Neural cell (in vitro differentiated cells): ENCODE results near the gene HELZ. TPM values are rescaled to one million over a fixed set of nuclear protein-coding genes. Genes with fewer than 3 reads are reported as not detected.
A peak's percentile ranks its signal among the peaks of the same experiment; 100 is the strongest.

ENCODE experiments used
- H2AFZ ChIP-seq: fragments of 200-600, 300-800 bp; sonication (generic), shearing (Covaris generic); 2 replicates; pipeline ENCODE4 v1.6.0; 2014; ENCODE audit warnings: low read depth, mild to moderate bottlenecking, antibody characterized with exemption, low read length, moderate library complexity
- H3F3A ChIP-seq: fragments of 200-600 bp; shearing (Covaris generic); 2 replicates; pipeline ENCODE4 v1.6.1; 2016; ENCODE audit warnings: mild to moderate bottlenecking, moderate library complexity, mixed read lengths, antibody characterized with exemption, low read length; ENCODE audit not compliant: insufficient read depth, poor library complexity, severe bottlenecking
- H3K27ac ChIP-seq: fragments of 200-600, 300-800 bp; sonication (generic), shearing (Covaris generic); 2 replicates; pipeline ENCODE4 v1.5.1; 2014; ENCODE audit warnings: mild to moderate bottlenecking, low read length, moderate library complexity
- H3K27me3 ChIP-seq: fragments of 300-800, 200-600 bp; sonication (generic), shearing (Covaris generic); 2 replicates; pipeline ENCODE4 v1.6.0; 2014; ENCODE audit warnings: mild to moderate bottlenecking, low read depth, low read length, moderate library complexity; ENCODE audit not compliant: insufficient read depth
- H3K36me3 ChIP-seq: fragments of 300-800, 200-600 bp; sonication (generic), shearing (Covaris generic); 2 replicates; pipeline ENCODE4 v1.5.1; 2014; ENCODE audit warnings: mild to moderate bottlenecking, antibody characterized with exemption, low read length, moderate library complexity; ENCODE audit not compliant: insufficient read depth
- H3K4me2 ChIP-seq: fragments of 300-800, 200-600 bp; sonication (generic), shearing (Covaris generic); 2 replicates; pipeline ENCODE4 v1.6.0; 2014; ENCODE audit warnings: mild to moderate bottlenecking, low read length
- H3K4me3 ChIP-seq: fragments of 300-800, 200-600 bp; sonication (generic), shearing (Covaris generic); 2 replicates; pipeline ENCODE4 v1.5.1; 2014; ENCODE audit warnings: mild to moderate bottlenecking, low read length, moderate library complexity
- H3K79me2 ChIP-seq: fragments of 200-600 bp; shearing (Covaris generic); replicated peaks from 2 replicates; pipeline ENCODE4 v1.6.0; 2014; ENCODE audit warnings: mild to moderate bottlenecking, low read length, moderate library complexity; ENCODE audit not compliant: insufficient read depth
- H3K9ac ChIP-seq: fragments of 300-800, 200-600 bp; sonication (generic), shearing (Covaris generic); 2 replicates; pipeline ENCODE4 v1.6.1; 2016; ENCODE audit warnings: mild to moderate bottlenecking, low read length, mixed read lengths
- H3K9me2 ChIP-seq: fragments of 200-600 bp; shearing (Covaris generic); 2 replicates; pipeline ENCODE4 v1.6.1; 2016; ENCODE audit warnings: mild to moderate bottlenecking, low read length, mixed read lengths; ENCODE audit not compliant: insufficient read depth
- H3K9me3 ChIP-seq: fragments of 200-600, 300-800 bp; sonication (generic), shearing (Covaris generic); 2 replicates; pipeline ENCODE4 v1.6.1; 2016; ENCODE audit warnings: mild to moderate bottlenecking, mixed run types, low read length, moderate library complexity, mixed read lengths
- H4K20me1 ChIP-seq: fragments of 200-600 bp; shearing (Covaris generic); 2 replicates; pipeline ENCODE4 v1.6.1; 2016; ENCODE audit warnings: mild to moderate bottlenecking, mixed run types; ENCODE audit not compliant: insufficient read depth
- CTCF ChIP-seq: fragments of 450-650 bp; IDR thresholded peaks from 2 replicates; pipeline ENCODE4 v1.5.1; 2014; ENCODE audit warnings: antibody characterized with exemption, mild to moderate bottlenecking, moderate library complexity; ENCODE audit not compliant: poor library complexity, severe bottlenecking
- EP300 ChIP-seq: fragments of 450-650 bp; conservative IDR thresholded peaks from 2 replicates; pipeline ENCODE4 v1.6.1; 2014; ENCODE audit warnings: antibody characterized with exemption, mild to moderate bottlenecking, moderate library complexity; ENCODE audit not compliant: poor library complexity, severe bottlenecking
- EZH2 ChIP-seq: fragments of 200-600, 300-800 bp; shearing (Covaris generic), sonication (generic); IDR thresholded peaks from 2 replicates; pipeline ENCODE4 v1.6.1; 2014; ENCODE audit warnings: antibody characterized with exemption, low read length, borderline replicate concordance, mild to moderate bottlenecking; ENCODE audit not compliant: insufficient read depth, poor library complexity, severe bottlenecking
- MXI1 ChIP-seq: fragments of 450-650 bp; conservative IDR thresholded peaks from 2 replicates; pipeline ENCODE4 v1.6.1; 2014; ENCODE audit warnings: antibody characterized with exemption, mild to moderate bottlenecking; ENCODE audit not compliant: poor library complexity, severe bottlenecking
- POLR2AphosphoS5 ChIP-seq: IDR thresholded peaks from 2 replicates; pipeline ENCODE4 v1.6.1; 2012
- REST ChIP-seq: IDR thresholded peaks from 2 replicates; pipeline ENCODE4 v1.6.1; 2012; ENCODE audit warnings: borderline replicate concordance
- SMC3 ChIP-seq: fragments of 450-650 bp; conservative IDR thresholded peaks from 2 replicates; pipeline ENCODE4 v1.6.1; 2014; ENCODE audit warnings: antibody characterized with exemption, mild to moderate bottlenecking, moderate library complexity; ENCODE audit not compliant: poor library complexity
- TAF1 ChIP-seq: IDR thresholded peaks from 2 replicates; pipeline ENCODE4 v1.6.1; 2012; ENCODE audit warnings: low read depth
- polyA plus RNA-seq: library from polyadenylated mRNA; depleted of rRNA; stranded (reverse); fragments of >200 nt; gene quantifications from 2 replicates; pipeline ENCODE4 v1.2.3, GENCODE V29; 2014

The HELZ gene
- polyA plus RNA-seq, 1 donor from 2014 or later = 11.7 TPM

DNA sequence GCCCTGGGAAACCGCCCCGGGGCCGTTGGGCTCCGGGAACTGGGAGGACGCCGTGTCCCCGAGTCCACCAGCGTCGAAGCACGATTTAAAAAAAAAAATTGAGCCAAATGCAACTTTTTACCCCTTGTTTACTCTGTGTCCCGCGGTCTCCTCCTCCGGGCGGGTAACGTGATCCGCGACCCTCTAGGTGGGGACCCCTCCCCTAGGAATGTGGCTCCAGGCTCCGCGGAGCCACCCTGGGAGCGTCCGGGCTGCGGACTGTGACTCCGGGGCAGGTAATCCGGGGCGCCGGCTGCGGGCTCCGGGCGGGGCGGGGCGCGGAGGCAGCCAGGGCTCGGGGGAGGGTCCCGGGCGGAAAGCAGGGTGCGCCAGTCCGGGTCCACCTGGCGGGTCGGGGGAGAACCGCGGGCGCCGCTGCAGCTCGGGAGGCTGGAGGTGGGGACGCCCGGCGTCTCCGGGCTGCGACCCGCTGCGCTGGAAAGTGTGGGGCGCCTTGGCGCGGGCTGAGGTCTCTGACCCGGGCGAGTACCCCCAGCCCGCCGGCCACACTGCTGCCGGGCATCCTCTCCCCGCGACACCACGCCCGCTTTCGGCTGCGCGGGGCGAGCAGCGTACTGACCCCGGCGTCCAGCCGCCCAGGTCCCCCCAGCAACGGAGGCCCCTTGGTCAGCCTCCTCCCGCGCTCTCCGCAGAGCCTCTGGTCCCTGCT, 852 bp upstream of the HELZ start:
- peak overlapping the region; percentile 97 for H3K4me3 ChIP-seq
- peaks cover 42% of the 10 kb centered on the region for H3K79me2 ChIP-seq
- H3K4me2 ChIP-seq = peak overlapping the region; percentile 65
- H3K27me3 ChIP-seq = no peaks in the 10 kb centered on the region
- peak overlapping the region; percentile 68 for H3K27ac ChIP-seq
- TF ChIP-seq MXI1 = peak; percentile 48
- peak; percentile 34 for TF ChIP-seq CTCF
- TF ChIP-seq POLR2AphosphoS5 = no peak
- no peaks in the 10 kb centered on the region for H3K36me3 ChIP-seq
- H3K9me3 ChIP-seq = no peaks in the 10 kb centered on the region
- H2AFZ ChIP-seq = peak overlapping the region; percentile 80
- H3K9me2 ChIP-seq = no peaks in the 10 kb centered on the region
- H4K20me1 ChIP-seq = no peaks in the 10 kb centered on the region
- no peaks in the 10 kb centered on the region for H3F3A ChIP-seq
- H3K9ac ChIP-seq = peak overlapping the region; percentile 79

- H2AFZ ChIP-seq = peak overlapping the region; percentile 30
Measured at GRCh38 chr17:67244431-67245072, 444 bp downstream of the HELZ start.

DNA sequence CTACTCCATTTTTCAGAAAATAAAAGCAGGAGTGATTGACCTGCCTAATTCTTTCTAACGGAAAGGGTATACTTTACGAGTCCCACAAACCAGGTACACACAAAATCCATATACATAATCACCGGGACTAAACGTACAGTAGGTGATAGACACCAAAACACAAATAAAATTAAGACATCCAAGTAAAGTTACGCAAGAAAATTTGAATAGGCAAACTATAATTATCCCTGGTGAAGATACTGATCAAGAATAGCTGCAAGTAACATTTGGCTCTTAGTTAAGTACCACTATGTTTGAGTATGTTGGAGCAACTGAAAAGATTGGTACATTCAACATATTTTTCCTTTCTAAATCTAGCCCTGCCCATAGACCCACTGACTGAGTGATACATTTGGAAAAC, 1.7 kb downstream of the HELZ start:
- Histone ChIP-seq H3K4me2 (peak overlapping the region; percentile 93), H4K20me1 (no peaks in the 10 kb centered on the region), H3K27ac (no peak overlapping the region), H3K27me3 (no peaks in the 10 kb centered on the region), H3K9me2 (no peaks in the 10 kb centered on the region), H3K9me3 (no peaks in the 10 kb centered on the region), H3F3A (no peaks in the 10 kb centered on the region), H3K36me3 (no peaks in the 10 kb centered on the region), H3K4me3 (peak overlapping the region; percentile 97), H2AFZ (no peak overlapping the region), H3K79me2 (peaks cover 46% of the 10 kb centered on the region), H3K9ac (no peak overlapping the region)
- TF ChIP-seq MXI1 = no peak
- no peak for TF ChIP-seq REST
- no peak for TF ChIP-seq EP300
- TF ChIP-seq SMC3 = no peak
- TF ChIP-seq EZH2 = no peak
- TF ChIP-seq POLR2AphosphoS5 = no peak

More at GRCh38 chr17:67244431-67245072, 444 bp downstream of the HELZ start:
- H4K20me1 ChIP-seq = no peaks in the 10 kb centered on the region
- H3F3A ChIP-seq = no peaks in the 10 kb centered on the region
- peaks cover 46% of the 10 kb centered on the region for H3K79me2 ChIP-seq
- H3K27ac ChIP-seq = peak overlapping the region; percentile 33
- no peaks in the 10 kb centered on the region for H3K9me2 ChIP-seq
- no peaks in the 10 kb centered on the region for H3K9me3 ChIP-seq
- H3K27me3 ChIP-seq = no peaks in the 10 kb centered on the region
- H3K4me3 ChIP-seq = peak overlapping the region; percentile 97
- H3K36me3 ChIP-seq = no peaks in the 10 kb centered on the region
- H3K9ac ChIP-seq = peak overlapping the region; percentile 79
- peak overlapping the region; percentile 93 for H3K4me2 ChIP-seq
- TF ChIP-seq EP300 (peak; percentile 24), TAF1 (no peak), CTCF (no peak)
